Cardiac ventricle fibroblast (primary cell): Measurements from ENCODE around the gene HOXB7. TPM values are rescaled to one million over a fixed set of nuclear protein-coding genes. Genes with fewer than 3 reads are reported as not detected.

Experiments
- total RNA-seq: library from RNA; depleted of rRNA; stranded (reverse); fragments of >200 nt; gene quantifications from 2 replicates; pipeline ENCODE4 v1.2.3, GENCODE V29; 2015

HOXB7 gene
- not detected in 2 replicates for total RNA-seq

GRCh38 chr17:48610282-48611211, at the start of gene HOXB7:
Gene HOXB7, minus strand, starts transcription at chr17:48611017. Its CDS starts 99 bp downstream, at chr17:48610918.

DNA sequence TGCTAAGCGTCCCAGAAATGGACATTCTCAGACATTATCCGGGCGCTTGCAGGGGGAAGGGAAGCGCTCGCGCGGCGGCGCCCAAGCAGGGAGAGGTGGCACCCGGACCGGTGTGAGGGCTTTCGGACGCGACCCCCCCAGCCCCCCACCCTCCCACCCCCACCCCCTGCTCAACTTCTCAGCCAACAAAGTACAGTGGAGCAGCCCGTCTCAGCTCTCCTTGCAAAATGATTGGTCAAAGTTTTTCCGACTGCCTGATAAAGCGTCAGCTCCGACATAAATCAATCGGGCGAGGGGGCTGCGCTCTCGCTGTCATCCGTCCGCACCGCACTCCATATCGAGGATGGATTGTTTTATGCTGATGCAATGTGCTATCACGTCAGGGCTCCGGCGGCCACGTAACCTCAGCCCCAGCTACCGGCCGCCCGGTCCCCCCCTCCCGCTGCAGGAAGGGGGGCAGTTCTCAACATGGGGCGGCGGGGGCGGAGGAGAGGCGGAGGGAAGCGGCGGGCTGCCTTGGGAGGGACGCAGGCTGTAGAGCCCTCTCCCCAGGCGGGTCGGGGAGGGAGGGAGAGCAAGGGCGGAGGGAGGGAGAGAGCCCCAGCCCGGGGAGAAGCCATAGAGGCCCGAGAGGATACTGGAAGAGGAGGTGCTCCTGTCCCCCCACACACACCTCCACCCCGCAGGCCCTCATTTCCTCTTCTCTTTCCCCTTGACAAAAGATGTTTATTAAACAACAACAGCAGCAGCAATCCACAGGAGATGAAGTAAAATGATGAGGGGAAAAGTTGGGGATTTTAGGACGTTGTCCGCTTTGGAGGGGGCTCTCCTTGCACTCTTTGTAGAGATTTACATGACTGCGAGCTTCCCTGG, 15.7 kb upstream of the HOXB7 start, which contains the start of gene HOXB9:
Gene HOXB9, minus strand, starts transcription at position 114 of the 873 bp plus-strand sequence. Its CDS starts 89 bp downstream, at position 25.

DNA sequence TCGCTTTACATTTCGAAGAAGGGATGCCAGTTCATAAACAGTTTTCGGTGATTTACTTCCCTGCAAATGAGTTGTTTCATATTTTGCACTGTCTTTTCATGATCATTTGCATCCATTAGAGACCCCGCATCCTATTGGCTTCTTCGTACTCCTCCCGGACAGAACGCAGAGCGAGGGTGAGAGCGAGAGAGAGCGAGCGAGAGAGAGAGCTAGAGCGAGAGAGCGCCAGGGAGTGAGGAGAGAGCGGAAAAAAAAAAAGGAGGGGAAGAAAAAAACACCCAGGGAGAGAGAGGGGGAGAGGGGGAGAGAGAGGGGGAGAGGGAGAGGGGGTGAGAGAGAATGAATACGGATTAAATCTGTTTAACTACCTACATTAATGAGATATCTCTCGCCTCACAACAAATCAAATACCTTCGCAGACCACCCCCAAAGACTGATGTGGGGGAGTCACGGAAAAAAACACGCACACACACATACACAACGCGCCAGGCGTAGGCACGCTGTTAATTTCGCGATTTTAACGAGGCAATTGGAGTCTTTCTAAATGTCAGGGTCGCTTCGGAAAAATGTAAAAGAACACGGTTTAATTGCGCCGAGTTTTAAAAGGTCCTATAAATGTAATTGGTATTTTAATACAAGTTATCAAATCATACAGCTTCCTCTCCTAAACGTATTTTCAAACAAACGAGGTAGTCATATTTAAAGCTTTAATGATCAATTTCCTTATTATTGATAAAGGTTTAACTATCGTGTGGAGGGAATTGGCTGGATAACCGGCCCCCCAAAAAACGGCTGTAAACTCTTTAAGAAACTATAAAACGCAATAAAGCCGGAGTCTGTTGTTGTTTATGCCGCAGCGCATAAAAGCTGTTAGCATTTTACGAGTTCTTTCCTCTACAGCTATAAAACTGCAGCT, 4.5 kb upstream of the HOXB7 start, which contains the start of gene HOXB8:
Gene HOXB8, minus strand, starts transcription at position 246 of the 916 bp plus-strand sequence. CDS start 588 bp downstream, outside the sequence.

GRCh38 chr17:48604770-48605329, 6.0 kb downstream of the HOXB7 start, which contains the start of gene HOXB6:
Gene HOXB6, minus strand, starts transcription at chr17:48604986. Its CDS starts 6,836 bp downstream, at chr17:48598150.

GRCh38 chr17:48593126-48593829, 17.5 kb downstream of the HOXB7 start, which contains the start of gene HOXB5:
Gene HOXB5, minus strand, starts transcription at chr17:48593779. Its CDS starts 97 bp downstream, at chr17:48593682.

DNA sequence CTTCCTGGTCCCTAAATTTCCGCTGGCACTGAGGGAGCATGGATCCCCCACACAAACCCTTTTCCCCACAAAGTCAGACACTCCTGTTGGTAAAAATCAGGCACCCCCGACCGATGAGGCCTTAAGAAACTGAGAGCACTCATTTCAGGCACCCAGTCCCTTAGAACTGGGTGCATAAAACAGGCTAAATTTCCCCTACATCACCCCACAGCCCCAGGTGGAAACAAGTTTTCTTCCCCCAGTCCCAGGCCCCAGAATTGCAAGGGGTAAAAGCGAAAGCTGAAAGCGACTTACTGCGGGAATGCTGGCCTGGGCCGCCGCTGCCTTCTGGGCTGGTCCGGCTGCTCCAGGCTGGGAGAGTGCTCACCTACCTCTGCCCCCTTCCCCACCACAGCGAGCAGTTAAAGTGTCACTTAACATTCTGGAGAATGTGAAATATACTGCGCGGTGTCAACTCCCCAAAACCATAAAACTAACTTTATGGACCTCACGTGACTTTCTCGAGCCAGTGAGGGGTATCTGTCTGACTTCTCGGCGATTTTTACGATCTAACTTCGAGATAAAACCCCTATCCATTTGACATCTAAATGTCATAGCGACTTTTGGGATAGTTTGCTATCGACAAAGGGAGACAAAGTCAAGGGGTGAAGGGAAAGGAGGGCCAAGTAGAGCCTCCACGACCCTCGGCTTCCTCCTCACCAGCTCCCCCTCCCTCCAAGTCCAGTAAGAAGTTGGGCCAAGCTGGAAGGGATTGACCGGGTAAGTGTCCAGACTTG, 20.8 kb downstream of the HOXB7 start, which contains the start of gene HOXB3:
Gene HOXB3, minus strand, starts transcription at position 411 of the 776 bp plus-strand sequence. CDS start 37,767 bp downstream, outside the sequence.

GRCh38 chr17:48577946-48578615, 32.7 kb downstream of the HOXB7 start, which contains the start of gene HOXB4:
Gene HOXB4, minus strand, starts transcription at chr17:48578350. Its CDS starts 31 bp downstream, at chr17:48578319.

Other genes starting within 250 kb of the HOXB7 start
- gene SKAP1, start 180.8 kb downstream of the HOXB7 start, total RNA-seq = not detected in 2 replicates
- not detected in 2 replicates for gene HOXB1, start 80.0 kb downstream of the HOXB7 start, total RNA-seq
- 10.3 and 27.3 TPM in 2 replicates for gene HOXB2, start 65.9 kb downstream of the HOXB7 start, total RNA-seq
- 0.10 TPM in 1 of 2 replicates, not detected in the other for gene HOXB4, start 32.7 kb downstream of the HOXB7 start, total RNA-seq
- gene HOXB3, start 20.8 kb downstream of the HOXB7 start, total RNA-seq = 0.37 and 0.73 TPM in 2 replicates
- not detected in 2 replicates for gene HOXB5, start 17.2 kb downstream of the HOXB7 start, total RNA-seq
- not detected in 2 replicates for gene HOXB6, start 6.0 kb downstream of the HOXB7 start, total RNA-seq
- gene HOXB8, start 4.3 kb upstream of the HOXB7 start, total RNA-seq = not detected in 2 replicates
- not detected in 2 replicates for gene HOXB9, start 15.3 kb upstream of the HOXB7 start, total RNA-seq
- not detected in 2 replicates for gene PRAC1, start 111.5 kb upstream of the HOXB7 start, total RNA-seq
- gene PRAC2, start 112.2 kb upstream of the HOXB7 start, total RNA-seq = not detected in 2 replicates
- not detected in 2 replicates for gene HOXB13, start 117.7 kb upstream of the HOXB7 start, total RNA-seq
- not detected in 2 replicates for gene TTLL6, start 206.2 kb upstream of the HOXB7 start, total RNA-seq
- gene CALCOCO2, start 220.0 kb upstream of the HOXB7 start, total RNA-seq = 65.4 and 76.2 TPM in 2 replicates